ENCODE measurements around the gene FNDC3B.

Gene FNDC3B

DNA sequence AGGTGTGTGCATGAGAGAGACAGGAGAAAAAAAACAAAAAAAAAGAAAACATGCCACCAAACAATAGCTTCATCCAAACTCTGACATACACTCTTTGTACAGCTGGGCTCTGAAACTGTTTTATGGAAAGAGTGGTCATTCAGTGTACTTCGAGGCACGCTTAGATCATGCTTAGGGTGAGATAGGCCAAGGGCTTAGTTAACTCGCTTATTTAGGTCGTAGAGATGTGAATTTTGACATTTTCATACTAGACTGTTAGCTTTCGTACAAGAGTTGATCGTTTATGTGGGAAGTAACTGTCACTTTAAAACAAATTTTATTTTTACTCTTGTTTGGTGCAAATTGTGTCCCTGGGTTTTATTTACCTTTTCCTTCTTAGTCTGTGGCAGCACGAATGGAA, 242.5 kb downstream of the FNDC3B start:
- no peak for DNase-seq (ENCODE audit: low spot score)
- TF ChIP-seq, protein P1, sequence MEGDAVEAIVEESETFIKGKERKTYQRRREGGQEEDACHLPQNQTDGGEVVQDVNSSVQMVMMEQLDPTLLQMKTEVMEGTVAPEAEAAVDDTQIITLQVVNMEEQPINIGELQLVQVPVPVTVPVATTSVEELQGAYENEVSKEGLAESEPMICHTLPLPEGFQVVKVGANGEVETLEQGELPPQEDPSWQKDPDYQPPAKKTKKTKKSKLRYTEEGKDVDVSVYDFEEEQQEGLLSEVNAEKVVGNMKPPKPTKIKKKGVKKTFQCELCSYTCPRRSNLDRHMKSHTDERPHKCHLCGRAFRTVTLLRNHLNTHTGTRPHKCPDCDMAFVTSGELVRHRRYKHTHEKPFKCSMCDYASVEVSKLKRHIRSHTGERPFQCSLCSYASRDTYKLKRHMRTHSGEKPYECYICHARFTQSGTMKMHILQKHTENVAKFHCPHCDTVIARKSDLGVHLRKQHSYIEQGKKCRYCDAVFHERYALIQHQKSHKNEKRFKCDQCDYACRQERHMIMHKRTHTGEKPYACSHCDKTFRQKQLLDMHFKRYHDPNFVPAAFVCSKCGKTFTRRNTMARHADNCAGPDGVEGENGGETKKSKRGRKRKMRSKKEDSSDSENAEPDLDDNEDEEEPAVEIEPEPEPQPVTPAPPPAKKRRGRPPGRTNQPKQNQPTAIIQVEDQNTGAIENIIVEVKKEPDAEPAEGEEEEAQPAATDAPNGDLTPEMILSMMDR (IDR thresholded peaks at IDR 0.05; ENCODE audit: extremely low read depth, missing control alignments) = no peak

DNA sequence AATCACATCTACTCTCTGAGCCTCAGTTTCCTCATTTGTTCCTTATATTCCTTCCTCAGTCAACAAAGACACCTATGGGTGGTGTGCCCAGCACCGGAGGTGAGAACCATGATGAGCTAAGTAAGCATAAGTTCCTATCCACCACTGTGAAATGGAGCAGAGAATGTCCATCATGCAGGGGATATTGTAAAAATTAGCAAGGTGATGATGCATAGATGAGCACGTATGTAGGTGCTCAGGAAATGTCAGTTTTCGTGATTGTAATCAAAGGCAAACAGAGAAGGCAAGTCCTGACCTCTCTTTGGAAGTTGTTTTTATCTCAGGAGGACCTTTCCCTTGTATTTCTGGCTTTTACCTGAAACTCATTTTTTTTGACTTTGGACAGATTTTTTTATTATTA, 243.5 kb downstream of the FNDC3B start:
- TF ChIP-seq, protein P1 (IDR thresholded peaks at IDR 0.05; ENCODE audit: extremely low read depth, missing control alignments) = no peak
- DNase-seq (ENCODE audit: low spot score) = no peak

DNA sequence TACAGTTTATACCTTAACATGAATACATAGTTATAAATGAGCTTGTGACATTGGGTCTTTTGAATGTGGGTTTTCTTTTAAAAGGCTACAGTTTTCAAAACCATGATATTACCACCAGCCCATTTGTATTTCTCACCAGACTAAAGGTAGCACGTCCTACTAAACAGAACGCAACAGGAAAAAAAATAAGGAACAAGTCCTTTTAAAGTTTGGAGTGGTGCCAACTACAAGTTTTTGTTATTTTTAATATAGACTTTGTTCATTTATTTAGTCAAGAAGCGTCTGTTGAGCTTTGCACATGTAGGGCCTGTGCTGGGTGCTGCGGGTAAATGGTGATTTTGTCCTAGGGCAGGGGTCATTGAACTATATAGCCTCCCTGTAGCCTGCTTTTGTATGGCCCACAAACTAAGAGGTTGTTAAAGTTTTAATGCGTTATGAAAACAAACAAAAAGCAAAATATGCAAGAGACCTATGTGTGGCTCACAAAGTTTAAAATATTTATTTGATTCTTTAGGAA, 244.5 kb downstream of the FNDC3B start:
- TF ChIP-seq, protein P1 (IDR thresholded peaks at IDR 0.05; ENCODE audit: extremely low read depth, missing control alignments) = no peak
- DNase-seq (ENCODE audit: low spot score) = no peak

DNA sequence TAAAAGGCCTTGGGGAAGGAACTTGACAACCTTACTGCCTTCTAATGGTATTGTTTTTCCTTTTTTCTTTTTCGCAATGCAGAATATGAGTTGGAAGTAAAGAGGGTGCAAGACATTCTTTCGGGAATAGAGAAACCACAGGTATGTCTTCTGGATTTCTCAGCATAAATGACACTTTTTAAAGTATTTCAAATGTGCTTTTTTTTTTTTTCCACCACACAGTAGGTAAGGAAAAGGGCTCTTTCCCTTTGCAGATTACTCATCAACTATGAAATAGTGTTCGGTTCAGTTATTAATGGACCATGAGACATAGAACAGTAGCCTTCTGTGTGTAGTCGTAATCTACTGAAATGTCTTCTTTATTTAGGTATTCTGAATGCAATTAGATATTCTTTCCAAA, 246.5 kb downstream of the FNDC3B start:
- DNase-seq (ENCODE audit: low spot score) = no peak
- TF ChIP-seq, protein P1 (IDR thresholded peaks at IDR 0.05; ENCODE audit: extremely low read depth, missing control alignments) = no peak

DNA sequence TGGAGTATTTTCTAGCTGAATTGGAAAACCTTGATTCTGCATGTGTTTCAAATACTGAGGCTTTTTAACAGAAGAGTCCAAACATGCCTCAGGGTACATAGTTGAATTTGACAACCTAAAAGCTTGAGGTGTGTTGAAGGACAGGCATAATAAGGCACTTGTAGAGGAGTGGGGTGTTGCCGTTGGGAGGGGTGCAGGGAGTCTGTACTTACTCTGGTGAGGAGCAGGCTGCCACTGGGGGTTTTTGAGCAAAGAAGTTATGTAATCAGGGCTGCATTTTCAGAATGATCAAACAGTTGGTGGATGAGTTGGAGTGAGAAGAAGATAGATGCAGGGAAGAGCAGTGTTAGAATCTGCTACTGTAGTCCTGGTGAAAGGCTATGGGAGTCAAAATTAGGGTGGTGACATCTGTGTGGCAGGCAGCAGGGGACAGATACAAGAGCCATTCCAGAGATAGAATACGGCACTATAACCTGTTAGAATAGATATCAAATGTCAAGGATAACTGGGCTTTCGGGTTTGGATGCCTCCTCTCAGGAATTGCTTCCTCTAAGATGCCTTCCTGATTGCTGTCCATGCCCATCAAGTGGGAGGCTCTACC, 247.3 kb downstream of the FNDC3B start:
- TF ChIP-seq, protein P1 (IDR thresholded peaks at IDR 0.05; ENCODE audit: extremely low read depth, missing control alignments) = no peak
- no peak for DNase-seq (ENCODE audit: low spot score)

DNA sequence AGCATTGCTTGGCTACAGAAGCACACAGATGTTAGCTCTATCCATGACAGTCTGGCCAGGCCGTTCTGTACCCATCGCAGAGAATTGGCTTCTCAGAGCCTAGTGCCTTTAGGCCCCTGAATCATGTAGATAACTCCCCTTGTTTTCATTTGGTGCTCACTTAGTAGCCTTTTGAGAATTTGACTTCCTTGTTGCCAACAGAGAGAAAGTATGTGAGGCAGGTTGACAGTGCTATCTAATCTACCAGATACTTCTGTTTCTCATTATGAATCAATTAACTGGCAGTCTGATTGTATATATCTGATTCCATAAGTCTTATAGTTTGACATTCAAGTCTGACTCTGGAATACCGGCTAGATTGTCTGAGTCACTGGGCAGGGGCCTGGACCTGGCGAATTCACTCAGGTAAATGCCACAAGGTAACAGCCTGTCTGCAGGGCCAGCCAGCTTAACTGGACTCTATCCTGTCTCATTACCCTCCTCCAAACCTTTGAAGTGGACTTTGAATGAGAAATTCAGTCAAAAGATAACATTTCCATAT, 248.6 kb downstream of the FNDC3B start:
- DNase-seq (ENCODE audit: low spot score) = no peak
- TF ChIP-seq, protein P1 (IDR thresholded peaks at IDR 0.05; ENCODE audit: extremely low read depth, missing control alignments) = no peak

DNA sequence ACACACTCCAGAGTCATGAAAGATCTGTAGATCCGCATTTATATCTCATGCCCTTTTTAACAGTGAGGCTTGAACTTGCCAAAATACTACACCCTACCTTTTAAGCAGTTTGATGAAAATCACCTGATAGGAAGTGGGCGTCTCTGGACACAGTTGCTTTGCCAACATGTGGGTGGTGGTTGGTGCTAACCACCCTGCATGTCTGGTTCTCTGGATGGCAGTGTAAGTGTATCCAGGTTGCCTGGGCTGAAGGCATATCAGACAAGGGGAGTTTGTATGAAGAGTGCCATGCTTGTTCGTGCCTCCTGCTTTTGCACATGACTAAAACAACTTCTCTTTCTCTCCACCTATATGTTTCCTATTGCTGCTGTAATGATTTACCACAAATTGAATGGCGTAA, 249.3 kb downstream of the FNDC3B start:
- TF ChIP-seq, protein P1 (IDR thresholded peaks at IDR 0.05; ENCODE audit: extremely low read depth, missing control alignments) = no peak

More for the DNA sequence above, 249.3 kb downstream of the FNDC3B start:
- no peak for DNase-seq (ENCODE audit: low spot score)

Data from GM20000 (cell line).